Stomach smooth muscle (tissue), 2 donors: Measurements from ENCODE around the gene FADS2.

Experiments
- H3K27ac ChIP-seq: one replicate; pipeline ENCODE4 v1.7.0; 2013; ENCODE audit warnings: mild to moderate bottlenecking, low read length, inconsistent platforms
- H3K27me3 ChIP-seq, 2 donors: one replicate each; pipeline ENCODE4 v1.7.0; 2013; ENCODE audit warnings: low read length in 2 of 2; ENCODE audit not compliant: insufficient read depth in 2 of 2, control insufficient read depth in 1 of 2
- H3K36me3 ChIP-seq, 2 donors: one replicate each; pipeline ENCODE4 v1.7.0; 2013; ENCODE audit warnings: low read length in 2 of 2; ENCODE audit not compliant: control insufficient read depth in 2 of 2, insufficient read depth in 2 of 2
- H3K4me1 ChIP-seq: one replicate; pipeline ENCODE4 v1.7.0; 2013; ENCODE audit warnings: low read length; ENCODE audit not compliant: control insufficient read depth, insufficient read depth
- H3K4me3 ChIP-seq, 2 donors: one replicate each; pipeline ENCODE4 v1.7.0; 2013; ENCODE audit warnings: low read length in 2 of 2
- H3K9ac ChIP-seq, 2 donors: one replicate each; pipeline ENCODE4 v1.7.0; 2013; ENCODE audit warnings: low read length in 2 of 2, mild to moderate bottlenecking in 1 of 2
- H3K9me3 ChIP-seq, 2 donors: one replicate each; pipeline ENCODE4 v1.7.0; 2013; ENCODE audit warnings: low read length in 2 of 2; ENCODE audit not compliant: control insufficient read depth in 2 of 2
- donor health status: healthy.
- donor health status: Pancreatic carcinoma.

Gene FADS2

DNA sequence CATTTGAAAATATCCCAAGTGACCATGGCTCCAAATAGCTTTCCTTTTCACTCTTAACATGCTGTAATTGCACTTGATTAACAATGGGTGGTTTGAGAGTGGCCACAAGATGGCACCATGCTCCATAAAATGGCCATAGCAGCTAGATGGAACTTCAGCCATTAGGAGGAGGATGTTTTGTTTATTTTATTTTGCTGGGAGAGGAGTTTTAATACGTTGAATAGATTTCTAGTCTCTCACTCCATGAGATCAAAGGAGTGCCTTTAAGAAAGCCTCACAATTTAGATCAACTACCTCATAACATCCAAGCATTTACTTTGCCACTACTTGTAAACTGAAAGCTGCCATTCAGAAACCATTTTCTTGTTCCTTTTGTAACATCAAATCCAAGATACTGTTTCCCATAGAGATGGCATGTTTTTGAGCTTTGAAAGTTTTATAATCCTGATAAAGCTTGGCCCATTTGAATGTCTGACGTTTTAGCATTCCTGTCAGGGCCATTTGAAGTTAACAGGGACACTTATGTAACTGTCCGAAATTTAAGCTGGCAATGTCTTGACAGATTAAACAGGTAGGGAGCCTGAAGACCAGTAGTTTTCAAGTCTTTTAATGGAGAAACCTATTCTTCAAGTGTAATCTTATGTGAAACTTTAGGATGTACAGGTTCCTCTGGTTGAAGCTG, 30.7 kb upstream of the FADS2 start:
- Histone ChIP-seq H3K4me1 (peaks cover 8% of the 10 kb centered on the region), H3K27ac (peak overlapping the region; percentile 38), H3K27me3 (no peaks in the 10 kb centered on the region), H3K4me3 (peak overlapping the region in 1 of 2 donors; percentile 48), H3K9me3 (no peaks in the 10 kb centered on the region), H3K9ac (peak overlapping the region; percentile 0 to 30), H3K36me3 (peaks cover 6 to 9% of the 10 kb centered on the region in 2 donors)

DNA sequence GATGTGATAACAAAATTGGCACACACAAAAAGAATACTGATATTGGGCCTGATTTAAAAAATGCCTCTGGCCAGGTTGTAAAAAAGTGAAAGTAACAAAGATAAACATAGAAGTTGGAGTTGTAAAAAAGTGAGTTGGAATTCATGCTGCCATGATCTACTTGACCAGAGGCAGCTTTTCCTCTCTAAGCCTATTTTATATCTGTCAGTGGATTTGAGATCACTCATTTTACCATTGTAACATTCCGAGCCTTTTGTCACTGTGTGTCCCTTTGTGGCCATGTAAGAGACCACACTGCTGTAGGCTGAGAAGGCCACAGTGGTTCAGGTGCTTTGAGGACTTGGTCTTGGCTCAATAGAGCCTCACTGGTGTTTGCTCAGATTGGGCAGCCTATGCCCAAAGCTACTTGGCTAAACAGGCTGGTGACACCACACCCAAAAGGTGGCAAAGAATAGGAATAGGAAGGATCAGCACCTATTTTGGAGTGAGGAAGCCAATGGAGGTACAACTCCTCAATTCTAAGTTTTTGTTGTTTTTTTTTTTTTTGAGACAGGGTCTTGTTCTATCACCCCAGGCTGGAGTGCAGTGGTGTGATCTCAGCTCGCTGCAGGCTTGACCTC, 28.3 kb upstream of the FADS2 start:
- Histone ChIP-seq H3K4me1 (no peaks in the 10 kb centered on the region), H3K27ac (no peak overlapping the region), H3K36me3 (peaks cover 8 to 29% of the 10 kb centered on the region in 2 donors), H3K9ac (no peak overlapping the region), H3K4me3 (no peak overlapping the region), H3K27me3 (no peaks in the 10 kb centered on the region), H3K9me3 (no peaks in the 10 kb centered on the region)

DNA sequence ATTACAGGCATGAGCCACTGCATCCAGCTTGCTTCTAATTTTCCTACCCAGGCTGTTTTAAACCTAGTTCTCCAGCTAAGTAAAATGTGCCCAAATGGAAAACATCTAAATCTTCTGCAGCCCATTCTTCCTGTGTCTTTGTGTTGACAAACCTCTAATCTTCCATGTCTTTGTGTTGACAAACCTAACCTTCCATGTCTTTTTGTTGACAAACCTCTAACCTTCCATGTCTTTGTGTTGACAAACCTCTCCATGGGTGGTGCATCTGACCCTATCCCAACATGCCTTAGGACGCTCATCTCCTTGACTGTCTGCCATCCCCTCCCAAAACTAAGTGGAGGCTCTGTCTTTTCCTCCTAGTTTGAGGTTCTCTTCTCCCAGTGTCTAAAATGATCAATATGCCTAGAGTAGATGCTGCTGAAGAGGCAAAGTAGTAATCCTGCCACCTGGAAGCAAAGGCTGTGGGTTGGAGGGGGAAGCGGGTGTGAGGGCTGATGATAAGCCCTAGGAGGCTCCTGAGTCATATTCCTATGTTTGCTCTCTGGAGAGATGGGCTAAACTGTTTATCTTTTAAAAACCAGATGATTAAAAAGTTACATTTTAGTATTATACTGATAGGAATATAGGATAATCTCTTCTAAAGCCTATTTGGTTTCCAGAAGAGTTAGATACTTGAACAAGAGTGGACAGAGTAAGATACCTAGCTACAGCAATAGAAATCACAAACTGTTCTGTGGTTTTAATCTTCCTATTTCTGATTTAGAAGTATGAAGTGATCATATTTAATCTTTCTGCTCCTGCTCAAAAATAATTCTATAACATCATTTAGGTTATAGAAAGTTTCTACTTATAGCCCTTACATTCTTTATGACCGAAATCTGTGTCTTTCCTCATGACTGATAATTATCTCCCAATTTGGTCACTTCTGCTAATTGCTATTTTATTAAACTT, 27.5 kb upstream of the FADS2 start:
- no peak overlapping the region for H3K9ac ChIP-seq
- H3K9me3 ChIP-seq = no peaks in the 10 kb centered on the region
- H3K27me3 ChIP-seq = no peaks in the 10 kb centered on the region
- H3K27ac ChIP-seq = no peak overlapping the region
- H3K4me1 ChIP-seq = no peaks in the 10 kb centered on the region
- peaks cover 16 to 32% of the 10 kb centered on the region in 2 donors for H3K36me3 ChIP-seq
- no peak overlapping the region for H3K4me3 ChIP-seq

DNA sequence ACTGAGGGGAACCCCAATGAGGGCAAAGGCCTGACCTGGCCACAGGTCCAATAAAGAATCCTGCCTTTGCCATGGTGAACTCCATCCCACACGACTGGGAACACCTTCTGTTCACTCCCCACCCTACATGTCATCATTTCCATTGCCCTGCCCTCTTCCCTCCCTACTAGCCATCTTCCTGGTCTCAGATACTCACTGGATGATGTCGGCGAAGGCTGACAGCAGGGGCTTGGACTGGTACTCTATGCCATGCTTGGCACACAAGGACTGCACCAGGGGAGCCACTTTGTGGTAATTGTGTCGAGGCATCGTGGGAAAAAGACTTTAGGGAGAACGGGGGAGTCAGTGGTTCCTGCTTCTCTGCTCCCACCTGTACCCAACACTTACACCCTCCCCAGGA, 25.5 kb upstream of the FADS2 start:
- Histone ChIP-seq H3K9me3 (no peaks in the 10 kb centered on the region), H3K4me3 (no peak overlapping the region), H3K4me1 (no peaks in the 10 kb centered on the region), H3K36me3 (peaks cover 17 to 38% of the 10 kb centered on the region in 2 donors), H3K9ac (no peak overlapping the region), H3K27me3 (no peaks in the 10 kb centered on the region), H3K27ac (no peak overlapping the region)

DNA sequence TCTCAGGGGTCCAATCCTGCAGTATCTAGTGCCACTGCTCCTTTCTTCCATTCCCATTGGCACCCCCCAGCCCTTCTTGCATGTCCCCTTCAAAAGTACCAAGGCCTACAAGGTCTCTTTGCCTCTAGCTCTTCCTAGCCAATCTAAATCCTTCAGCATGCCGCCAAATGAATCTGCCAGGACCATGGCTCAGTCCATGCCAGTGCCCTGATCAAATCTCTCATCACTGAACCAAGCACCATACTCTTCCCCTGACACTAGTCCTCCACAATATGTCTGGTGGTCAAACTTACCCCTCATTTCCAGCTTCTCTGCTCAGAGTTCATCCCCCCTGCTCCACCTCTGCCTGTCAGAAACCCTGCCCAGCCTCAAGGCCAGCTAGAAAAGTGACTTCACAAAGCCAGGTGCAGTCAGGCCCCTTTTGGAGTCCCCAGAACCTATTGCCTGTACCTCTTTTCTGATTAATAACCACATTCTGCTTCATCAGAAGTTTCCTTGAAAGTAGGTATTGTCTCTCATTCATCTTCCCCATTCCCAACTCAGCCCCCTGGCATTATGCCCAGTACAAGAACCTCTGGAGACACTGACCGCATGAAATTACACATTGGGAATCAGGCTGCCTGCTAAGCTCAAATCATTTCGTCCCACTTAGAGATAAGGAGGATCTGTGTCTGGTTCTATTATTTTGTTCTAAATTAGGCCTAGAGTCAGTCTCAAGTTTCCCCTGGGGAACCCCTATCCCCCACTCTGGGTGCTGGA, 24.0 kb upstream of the FADS2 start:
- Histone ChIP-seq H3K9ac (no peak overlapping the region), H3K9me3 (no peaks in the 10 kb centered on the region), H3K27ac (no peak overlapping the region), H3K27me3 (no peaks in the 10 kb centered on the region), H3K4me1 (no peaks in the 10 kb centered on the region), H3K4me3 (no peak overlapping the region), H3K36me3 (peaks cover 17 to 44% of the 10 kb centered on the region in 2 donors)

DNA sequence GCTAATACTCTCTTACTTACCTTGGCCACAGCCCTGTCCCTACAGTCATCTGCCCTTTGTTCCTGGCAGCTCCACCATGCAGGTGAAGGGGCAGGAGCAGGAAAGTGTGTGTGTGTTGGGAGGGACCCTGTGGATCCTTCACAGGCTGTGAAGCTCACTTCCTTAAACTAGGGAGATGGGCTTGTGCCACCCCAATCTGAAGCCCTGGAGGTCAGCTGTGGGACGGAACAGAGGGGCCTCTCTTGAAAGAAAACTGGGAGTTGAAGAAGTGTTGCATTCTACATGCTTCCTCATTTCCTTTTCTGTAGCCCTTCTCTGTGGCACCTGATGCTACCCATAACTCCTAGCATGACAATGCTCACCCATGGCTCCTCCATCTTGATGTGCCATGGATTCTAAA, 23.0 kb upstream of the FADS2 start:
- Histone ChIP-seq H3K27ac (no peak overlapping the region), H3K27me3 (no peaks in the 10 kb centered on the region), H3K36me3 (peaks cover 19 to 53% of the 10 kb centered on the region in 2 donors), H3K4me3 (no peak overlapping the region), H3K4me1 (no peaks in the 10 kb centered on the region), H3K9me3 (no peaks in the 10 kb centered on the region), H3K9ac (no peak overlapping the region)

DNA sequence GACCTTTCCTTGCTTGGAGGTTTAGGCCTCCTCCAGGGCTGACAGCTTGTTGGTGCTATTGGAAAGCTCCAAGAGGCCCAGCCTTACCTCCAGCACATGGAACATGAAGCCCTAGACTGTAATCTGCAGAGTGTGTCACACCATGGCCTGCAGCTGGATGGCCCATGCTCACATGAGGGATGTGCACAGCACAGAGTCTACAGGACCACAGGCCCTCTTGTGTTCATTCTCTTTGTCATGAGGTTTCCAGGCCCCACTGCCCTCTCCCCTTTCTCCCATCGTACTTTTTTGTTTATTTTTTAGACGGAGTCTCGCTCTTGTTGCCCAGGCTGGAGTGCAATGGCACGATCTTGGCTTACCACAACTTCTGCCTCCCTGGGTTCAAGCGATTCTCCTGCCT, 21.3 kb upstream of the FADS2 start:
- peaks cover 26 to 62% of the 10 kb centered on the region in 2 donors for H3K36me3 ChIP-seq
- H3K27me3 ChIP-seq = no peaks in the 10 kb centered on the region
- no peaks in the 10 kb centered on the region for H3K4me1 ChIP-seq
- H3K27ac ChIP-seq = no peak overlapping the region
- no peak overlapping the region for H3K9ac ChIP-seq
- H3K9me3 ChIP-seq = no peaks in the 10 kb centered on the region
- H3K4me3 ChIP-seq = no peak overlapping the region

DNA sequence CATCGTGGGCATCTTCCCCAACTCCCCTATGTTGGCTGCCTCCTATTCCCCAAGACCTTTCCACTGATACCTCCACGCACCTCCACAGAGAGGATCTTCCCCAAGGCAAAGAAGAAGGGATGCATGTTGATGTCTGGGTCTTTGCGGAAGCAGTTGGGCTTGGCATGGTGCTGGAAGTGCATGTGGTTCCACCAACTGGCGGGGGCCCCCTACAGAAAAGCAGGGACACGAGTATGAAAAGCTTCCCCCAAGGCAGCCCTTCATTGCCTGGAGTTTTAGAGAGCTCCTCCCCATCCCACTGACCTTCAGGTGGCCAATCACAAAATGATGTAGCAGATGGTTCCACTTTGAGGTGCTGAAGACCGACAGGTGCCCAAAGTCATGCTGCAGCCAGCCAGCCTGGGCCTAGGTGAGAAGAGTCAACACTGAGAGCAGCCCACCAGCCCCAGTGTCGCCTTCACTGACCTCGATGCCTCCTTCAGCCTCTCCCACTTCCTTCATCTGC, 17.4 kb upstream of the FADS2 start:
- H3K4me3 ChIP-seq = no peak overlapping the region
- no peaks in the 10 kb centered on the region for H3K9me3 ChIP-seq
- no peak overlapping the region for H3K27ac ChIP-seq
- H3K36me3 ChIP-seq = peaks cover 19 to 40% of the 10 kb centered on the region in 2 donors
- no peak overlapping the region for H3K9ac ChIP-seq
- H3K27me3 ChIP-seq = no peaks in the 10 kb centered on the region
- peaks cover 6% of the 10 kb centered on the region for H3K4me1 ChIP-seq

DNA sequence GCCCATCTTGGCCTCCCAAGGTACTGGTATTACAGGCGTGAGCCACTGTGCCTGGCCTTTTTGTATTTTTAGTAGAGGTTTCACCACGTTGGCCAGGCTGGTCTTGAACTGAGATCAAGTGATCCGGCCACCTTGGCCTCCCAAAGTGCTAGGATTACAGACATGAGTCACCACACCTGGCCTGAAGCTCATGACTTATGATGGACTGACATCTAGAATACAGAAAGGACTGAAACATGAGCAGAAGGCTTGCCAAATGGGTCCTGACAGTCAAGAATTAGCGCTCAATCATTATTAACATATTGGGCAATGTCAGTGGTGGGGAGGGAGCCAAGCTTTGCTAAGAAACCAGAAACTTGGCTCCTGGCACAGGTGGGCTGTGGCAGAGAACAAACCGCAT, 16.3 kb upstream of the FADS2 start:
- H3K9ac ChIP-seq = no peak overlapping the region
- no peak overlapping the region for H3K27ac ChIP-seq
- H3K9me3 ChIP-seq = no peaks in the 10 kb centered on the region
- peaks cover 19 to 34% of the 10 kb centered on the region in 2 donors for H3K36me3 ChIP-seq
- no peaks in the 10 kb centered on the region for H3K27me3 ChIP-seq
- peaks cover 14% of the 10 kb centered on the region for H3K4me1 ChIP-seq
- H3K4me3 ChIP-seq = no peak overlapping the region
